Stimulated activated CD4-positive, alpha-beta T cell treated with anti-CD3 and anti-CD28 coated beads, Interleukin-15, amount 100 ng/mL, for 24 hours (primary cell): ENCODE results near the gene HLA-DQA2.
A peak's percentile ranks its signal among the peaks of the same experiment; 100 is the strongest.
"Not testable (repeated sequence)": the region's sequence is repeated elsewhere in the genome, so short reads cannot be mapped to it uniquely, and the experiment has no call there.

Experiments
- DNase-seq: peaks from one replicate; pipeline ENCODE4 v3.0.0-alpha.2; 2020

Gene HLA-DQA2

GRCh38 chr6:32782923-32783322, 41.7 kb downstream of the HLA-DQA2 start:
- DNase-seq = not testable (repeated sequence)

- peak; percentile 25 for DNase-seq
Measured at GRCh38 chr6:32785781-32786533, 44.8 kb downstream of the HLA-DQA2 start.

GRCh38 chr6:32790306-32790705, 49.1 kb downstream of the HLA-DQA2 start:
- no peak for DNase-seq

- DNase-seq = no peak
Measured at GRCh38 chr6:32792901-32793435, 51.8 kb downstream of the HLA-DQA2 start.

- DNase-seq = no peak
Measured at GRCh38 chr6:32794510-32794909, 53.3 kb downstream of the HLA-DQA2 start.
